Activated CD4-positive, alpha-beta T cell treated with anti-CD3 and anti-CD28 coated beads for 4 hours (primary cell): Measurements from ENCODE around the gene TCERG1L.

Source experiments
- DNase-seq, 2 donors: peaks; one replicate each; pipeline ENCODE4 v3.0.0-alpha.2; 2020

The TCERG1L gene

GRCh38 chr10:131314148-131314547 is 2.6 kb upstream of the TCERG1L start:
- no peak for DNase-seq

GRCh38 chr10:131313377-131313776 is 1.9 kb upstream of the TCERG1L start:
- no peak for DNase-seq

GRCh38 chr10:131312478-131312836 is 936 bp upstream of the TCERG1L start:
- no peak for DNase-seq

GRCh38 chr10:131311402-131311660 is 190 bp downstream of the TCERG1L start:
- no peak for DNase-seq

- no peak for DNase-seq
These were observed 745 bp downstream of the TCERG1L start for GRCh38 chr10:131310551-131311401.

GRCh38 chr10:131310142-131310541 is 1.4 kb downstream of the TCERG1L start:
- DNase-seq = no peak

GRCh38 chr10:131300508-131300907 is 11.0 kb downstream of the TCERG1L start:
- no peak for DNase-seq

GRCh38 chr10:131290781-131291180 is 20.7 kb downstream of the TCERG1L start:
- DNase-seq = no peak

- no peak for DNase-seq
These were observed 22.9 kb downstream of the TCERG1L start for GRCh38 chr10:131288648-131289047.

- DNase-seq = no peak
These were observed 28.6 kb downstream of the TCERG1L start for GRCh38 chr10:131282961-131283360.

GRCh38 chr10:131280101-131280500 is 31.4 kb downstream of the TCERG1L start:
- DNase-seq = no peak

- no peak for DNase-seq
These were observed 32.0 kb downstream of the TCERG1L start for GRCh38 chr10:131279516-131279915.

GRCh38 chr10:131277969-131278368 is 33.6 kb downstream of the TCERG1L start:
- DNase-seq = no peak

GRCh38 chr10:131277278-131277677 is 34.2 kb downstream of the TCERG1L start:
- no peak for DNase-seq

GRCh38 chr10:131275691-131276090 is 35.8 kb downstream of the TCERG1L start:
- DNase-seq = no peak

GRCh38 chr10:131274883-131275282 is 36.6 kb downstream of the TCERG1L start:
- no peak for DNase-seq

- DNase-seq = no peak
These were observed 37.2 kb downstream of the TCERG1L start for GRCh38 chr10:131274133-131274880.

- no peak for DNase-seq
These were observed 38.0 kb downstream of the TCERG1L start for GRCh38 chr10:131273476-131273875.

GRCh38 chr10:131272897-131273451 is 38.5 kb downstream of the TCERG1L start:
- DNase-seq = no peak

- DNase-seq = no peak
These were observed 39.6 kb downstream of the TCERG1L start for GRCh38 chr10:131271966-131272365.

- DNase-seq = no peak
These were observed 40.2 kb downstream of the TCERG1L start for GRCh38 chr10:131271195-131271880.

- no peak for DNase-seq
These were observed 40.9 kb downstream of the TCERG1L start for GRCh38 chr10:131270461-131271190.
